Naive thymus-derived CD4-positive, alpha-beta T cell (primary cell): ENCODE results near the gene CCDC43. TPM values are rescaled to one million over a fixed set of nuclear protein-coding genes. Genes with fewer than 3 reads are reported as not detected.
A peak's percentile ranks its signal among the peaks of the same experiment; 100 is the strongest.
"Not testable (repeated sequence)": the region's sequence is repeated elsewhere in the genome, so short reads cannot be mapped to it uniquely, and the experiment has no call there.

Source experiments
- ATAC-seq: fragments of 150-1000 bp; cut with Tn5 transposase; 2 replicates; pipeline ENCODE4 v1.10.0; 2021; ENCODE audit warnings: mild to moderate bottlenecking, moderate library complexity
- CTCF ChIA-PET: fragments of 350-600 bp; sonication (Branson Sonifier 250); formaldehyde crosslinking; loops from one replicate; lab custom pipeline; 2021; ENCODE audit warnings: antibody characterized with exemption; lab: Charles Lee
- POLR2A ChIA-PET: fragments of 350-600 bp; sonication (Branson Sonifier 250); formaldehyde crosslinking; loops from one replicate; lab custom pipeline; 2021; ENCODE audit warnings: antibody characterized with exemption, inconsistent platforms; lab: Charles Lee
- DNase-seq, 9 donors: peaks; one replicate each; pipeline versions ENCODE4 v3.0.0 to v3.0.0-alpha.2; 2020 to 2022; ENCODE audit warnings: mixed read lengths in 1 of 9
- H3K27ac ChIP-seq: one replicate; pipeline ENCODE4 v1.7.0; 2013; ENCODE audit warnings: mild to moderate bottlenecking, low read depth, low read length, moderate library complexity
- H3K27me3 ChIP-seq, 2 donors: one replicate each; pipeline ENCODE4 v1.7.0; 2013; ENCODE audit warnings: low read length in 2 of 2, mild to moderate bottlenecking in 2 of 2, moderate library complexity in 2 of 2; ENCODE audit not compliant: control insufficient read depth in 2 of 2, insufficient read depth in 2 of 2
- H3K36me3 ChIP-seq, 3 experiments: 1 replicate in 2 of 3; 2 replicates in 1 of 3; pipeline ENCODE4 v1.7.0; 2013; ENCODE audit warnings: low read length in 3 of 3, mild to moderate bottlenecking in 3 of 3, moderate library complexity in 1 of 3; ENCODE audit not compliant: insufficient read depth in 3 of 3, control insufficient read depth in 2 of 3
- H3K4me1 ChIP-seq, 2 donors: one replicate each; pipeline ENCODE4 v1.7.0; 2013; ENCODE audit warnings: low read length in 2 of 2, mild to moderate bottlenecking in 2 of 2, moderate library complexity in 1 of 2; ENCODE audit not compliant: control insufficient read depth in 2 of 2, insufficient read depth in 2 of 2
- H3K4me3 ChIP-seq: 2 replicates; pipeline ENCODE4 v1.7.0; 2013; ENCODE audit warnings: mild to moderate bottlenecking, low read length
- H3K9me3 ChIP-seq, 3 experiments: 1 replicate in 2 of 3; 2 replicates in 1 of 3; pipeline ENCODE4 v1.7.0; 2013; ENCODE audit warnings: low read length in 3 of 3; ENCODE audit not compliant: control insufficient read depth in 2 of 3
- H3K27ac Mint-ChIP-seq, 9 donors: one replicate each; pipeline ENCODE4 v1.8.0; 2020 to 2022; ENCODE audit warnings: mixed read lengths in 9 of 9, mild to moderate bottlenecking in 8 of 9, moderate library complexity in 5 of 9, inconsistent platforms in 2 of 9
- H3K27me3 Mint-ChIP-seq, 5 donors: one replicate each; pipeline ENCODE4 v1.8.0; 2021 to 2022; ENCODE audit warnings: mixed read lengths in 5 of 5, mild to moderate bottlenecking in 1 of 5
- H3K36me3 Mint-ChIP-seq, 5 donors: one replicate each; pipeline ENCODE4 v1.8.0; 2020 to 2022; ENCODE audit warnings: mixed read lengths in 5 of 5, mild to moderate bottlenecking in 3 of 5, inconsistent platforms in 1 of 5
- H3K4me1 Mint-ChIP-seq, 7 donors: one replicate each; pipeline ENCODE4 v1.8.0; 2020 to 2022; ENCODE audit warnings: mixed read lengths in 7 of 7, mild to moderate bottlenecking in 3 of 7, inconsistent platforms in 1 of 7
- H3K4me3 Mint-ChIP-seq, 10 donors: one replicate each; pipeline ENCODE4 v1.8.0; 2020 to 2022; ENCODE audit warnings: mild to moderate bottlenecking in 10 of 10, mixed read lengths in 10 of 10, moderate library complexity in 6 of 10, inconsistent platforms in 2 of 10
- H3K9me3 Mint-ChIP-seq, 11 donors: one replicate each; pipeline ENCODE4 v1.8.0; 2020 to 2022; ENCODE audit warnings: mixed read lengths in 11 of 11, mild to moderate bottlenecking in 4 of 11, inconsistent platforms in 1 of 11, moderate library complexity in 1 of 11
- intact Hi-C, 2 donors: fragments of 100-400 bp; cut with micrococcal nuclease; formaldehyde crosslinking; loops; one replicate each; pipeline ENCODE4 v1.15.1; 2023
- polyA plus RNA-seq, 2 donors: library from polyadenylated mRNA; unstranded; fragments of 300-500 nt; fragmentation: Illumina TruSeq; gene quantifications; one replicate each; pipeline ENCODE4 v1.2.3, GENCODE V29; 2021
- total RNA-seq, 6 experiments: library from RNA in 5 of 6; stranded (reverse) in 5 of 6; gene quantifications; 1 replicate in 5 of 6; 2 replicates in 1 of 6; pipeline ENCODE4 v1.2.3 and lab custom pipeline; 2021 to 2026

Gene CCDC43
- total and polyA plus RNA-seq, 7 experiments from 2014 or later = 10.2 to 29.1 (median 17.9) TPM

- H3K27me3 Mint-ChIP-seq, H3K36me3 ChIP-seq, H3K27me3 ChIP-seq, H3K27ac ChIP-seq, intact Hi-C loops, ATAC-seq, H3K4me3 ChIP-seq, H3K9me3 ChIP-seq, H3K9me3 Mint-ChIP-seq, H3K36me3 Mint-ChIP-seq: not testable (repeated sequence)
- Mint-ChIP-seq H3K27ac (peak overlapping the region; percentile 60 to 98 (median 95)), H3K4me3 (peak overlapping the region; percentile 45 to 99 (median 98)), H3K4me1 (peaks cover 24 to 41% (median 26%) of the 10 kb centered on the region in 7 donors)
- DNase-seq = peak in 1 of 9 donors; percentile 18
- CTCF ChIA-PET = interaction anchor here (0.6 to 1.2 kb wide), 2 partner anchors 17 to 349 kb away, joined by 3 to 4 read pairs; no protein-coding TSS in a partner anchor
- POLR2A ChIA-PET = interaction anchor here (0.9 to 3.5 kb wide), 3 partner anchors 17 to 1330 kb away, joined by 4 to 32 read pairs (median 4); partner anchors contain the start of gene DBF4B
- H3K4me1 ChIP-seq = peaks cover 13 to 14% of the 10 kb centered on the region in 2 donors
Measured at GRCh38 chr17:44690746-44691306, 1.2 kb upstream of the CCDC43 start.

GRCh38 chr17:44688675-44689476 is 700 bp downstream of the CCDC43 start:
- Mint-ChIP-seq H3K36me3 (peaks cover 3 to 16% (median 6%) of the 10 kb centered on the region in 5 donors), H3K27ac (peak overlapping the region; percentile 95 to 98 (median 96)), H3K4me1 (peaks cover 24 to 50% (median 26%) of the 10 kb centered on the region in 7 donors), H3K27me3 (no peaks in the 10 kb centered on the region), H3K9me3 (no peaks in the 10 kb centered on the region), H3K4me3 (peak overlapping the region; percentile 92 to 99 (median 98))
- Histone ChIP-seq H3K27ac (peak overlapping the region; percentile 90), H3K27me3 (no peaks in the 10 kb centered on the region), H3K4me1 (peaks cover 13 to 14% of the 10 kb centered on the region in 2 donors), H3K36me3 (peaks cover 0 to 5% (median 0%) of the 10 kb centered on the region in 3 experiments), H3K9me3 (no peaks in the 10 kb centered on the region), H3K4me3 (peak overlapping the region; percentile 94)
- ChIA-PET POLR2A (interaction anchor here (0.5 to 3.5 kb wide), 4 partner anchors 19 to 20 kb away, joined by 3 to 32 read pairs (median 4); partner anchors contain the start of gene DBF4B), CTCF (no interaction called here)
- intact Hi-C loops = loop anchor here (1.0 kb wide), 2 partner anchors 19 to 210 kb away; partner anchors contain the start of genes DBF4B (in 2 of the 2) and EFTUD2 (in 1 of the 2)
- ATAC-seq (peak; percentile 4), DNase-seq (peak in 1 of 9 donors; percentile 8)

GRCh38 chr17:44688200-44688599 is 1.4 kb downstream of the CCDC43 start:
- no peak for DNase-seq
- H3K4me3 Mint-ChIP-seq = peak overlapping the region in 9 of 10 donors; percentile 92 to 99 (median 98)
- no peaks in the 10 kb centered on the region for H3K27me3 Mint-ChIP-seq
- peaks cover 24 to 50% (median 29%) of the 10 kb centered on the region in 7 donors for H3K4me1 Mint-ChIP-seq
- Histone ChIP-seq H3K27me3 (no peaks in the 10 kb centered on the region), H3K4me3 (no peak overlapping the region), H3K4me1 (peaks cover 13 to 14% of the 10 kb centered on the region in 2 donors), H3K9me3 (no peaks in the 10 kb centered on the region), H3K27ac (no peak overlapping the region), H3K36me3 (peaks cover 0 to 12% (median 0%) of the 10 kb centered on the region in 3 experiments)
- no peaks in the 10 kb centered on the region for H3K9me3 Mint-ChIP-seq
- peak overlapping the region in 5 of 9 donors; percentile 95 to 98 (median 96) for H3K27ac Mint-ChIP-seq
- ChIA-PET CTCF (interaction anchor here (0.6 to 0.7 kb wide), 2 partner anchors 12 to 35 kb away, joined by 3 read pairs; no protein-coding TSS in a partner anchor), POLR2A (interaction anchor here (0.5 to 0.8 kb wide), 2 partner anchors 20 to 21 kb away, joined by 3 read pairs; partner anchors contain the start of gene DBF4B)
- peaks cover 8 to 20% (median 10%) of the 10 kb centered on the region in 5 donors for H3K36me3 Mint-ChIP-seq
- intact Hi-C loops = no loop called here
- no peak for ATAC-seq

- Mint-ChIP-seq H3K27ac (no peak overlapping the region), H3K36me3 (peaks cover 9 to 20% (median 10%) of the 10 kb centered on the region in 5 donors), H3K4me3 (no peak overlapping the region), H3K27me3 (no peaks in the 10 kb centered on the region), H3K9me3 (no peaks in the 10 kb centered on the region), H3K4me1 (peaks cover 24 to 50% (median 29%) of the 10 kb centered on the region in 7 donors)
- H3K27ac ChIP-seq = no peak overlapping the region
- intact Hi-C loops = no loop called here
- no peaks in the 10 kb centered on the region for H3K27me3 ChIP-seq
- DNase-seq = no peak
- H3K4me1 ChIP-seq = peaks cover 13 to 14% of the 10 kb centered on the region in 2 donors
- ChIA-PET CTCF (interaction anchor here (0.6 to 0.7 kb wide), 2 partner anchors 13 to 34 kb away, joined by 3 read pairs; no protein-coding TSS in a partner anchor), POLR2A (no interaction called here)
- H3K4me3 ChIP-seq = no peak overlapping the region
- no peak for ATAC-seq
- peaks cover 0 to 16% (median 0%) of the 10 kb centered on the region in 3 experiments for H3K36me3 ChIP-seq
- H3K9me3 ChIP-seq = no peaks in the 10 kb centered on the region
Measured at GRCh38 chr17:44687756-44688155, 1.8 kb downstream of the CCDC43 start.

GRCh38 chr17:44683303-44683702 is 6.3 kb downstream of the CCDC43 start:
- Mint-ChIP-seq H3K4me1 (peaks cover 0 to 22% (median 7%) of the 10 kb centered on the region in 7 donors), H3K36me3 (peaks cover 5 to 41% (median 19%) of the 10 kb centered on the region in 5 donors)
- H3K4me3 ChIP-seq, DNase-seq, H3K9me3 Mint-ChIP-seq, H3K27me3 Mint-ChIP-seq, H3K27ac ChIP-seq, H3K4me1 ChIP-seq, intact Hi-C loops, CTCF ChIA-PET, H3K9me3 ChIP-seq, H3K27me3 ChIP-seq, H3K27ac Mint-ChIP-seq, H3K4me3 Mint-ChIP-seq: not testable (repeated sequence)
- peak; percentile 20 for ATAC-seq
- H3K36me3 ChIP-seq = peaks cover 3 to 44% (median 19%) of the 10 kb centered on the region in 3 experiments
- POLR2A ChIA-PET = interaction anchor here (0.7 kb wide), 2 partner anchors 15 to 23 kb away, joined by 3 to 4 read pairs; no protein-coding TSS in a partner anchor

GRCh38 chr17:44677136-44677535 is 12.4 kb downstream of the CCDC43 start:
- H3K9me3 ChIP-seq = no peaks in the 10 kb centered on the region
- peaks cover 3 to 36% (median 19%) of the 10 kb centered on the region in 3 experiments for H3K36me3 ChIP-seq

More at GRCh38 chr17:44677136-44677535, 12.4 kb downstream of the CCDC43 start:
- Histone ChIP-seq H3K27me3 (no peaks in the 10 kb centered on the region), H3K27ac (no peak overlapping the region), H3K4me1 (no peaks in the 10 kb centered on the region), H3K4me3 (no peak overlapping the region)
- Mint-ChIP-seq H3K27me3 (no peaks in the 10 kb centered on the region), H3K27ac (no peak overlapping the region), H3K9me3 (no peaks in the 10 kb centered on the region), H3K4me3 (no peak overlapping the region), H3K36me3 (peaks cover 0 to 43% (median 10%) of the 10 kb centered on the region in 5 donors), H3K4me1 (no peaks in the 10 kb centered on the region)
- DNase-seq = no peak
- ChIA-PET CTCF (no interaction called here), POLR2A (no interaction called here)
- intact Hi-C loops = no loop called here
- ATAC-seq = no peak
